Mammary epithelial cell (primary cell): ENCODE measurements around the gene ARHGEF3.

ENCODE experiments used
- EZH2 ChIP-seq: IDR thresholded peaks from 2 replicates; pipeline ENCODE4 v1.6.1; 2012; ENCODE audit warnings: low read length, inconsistent platforms, borderline replicate concordance
- TF ChIP-seq, protein P1 (sequence below), 2 donors: IDR thresholded peaks in 1 of 2; conservative IDR thresholded peaks in 1 of 2; 2 replicates each; pipeline ENCODE4 v1.5.1; 2011 to 2012; ENCODE audit warnings: inconsistent platforms in 2 of 2, low read length in 2 of 2, mild to moderate bottlenecking in 2 of 2, control low read depth in 1 of 2, low read depth in 1 of 2; ENCODE audit not compliant: insufficient read depth in 1 of 2; ENCODE audit errors: extremely low read depth in 1 of 2

DNA sequence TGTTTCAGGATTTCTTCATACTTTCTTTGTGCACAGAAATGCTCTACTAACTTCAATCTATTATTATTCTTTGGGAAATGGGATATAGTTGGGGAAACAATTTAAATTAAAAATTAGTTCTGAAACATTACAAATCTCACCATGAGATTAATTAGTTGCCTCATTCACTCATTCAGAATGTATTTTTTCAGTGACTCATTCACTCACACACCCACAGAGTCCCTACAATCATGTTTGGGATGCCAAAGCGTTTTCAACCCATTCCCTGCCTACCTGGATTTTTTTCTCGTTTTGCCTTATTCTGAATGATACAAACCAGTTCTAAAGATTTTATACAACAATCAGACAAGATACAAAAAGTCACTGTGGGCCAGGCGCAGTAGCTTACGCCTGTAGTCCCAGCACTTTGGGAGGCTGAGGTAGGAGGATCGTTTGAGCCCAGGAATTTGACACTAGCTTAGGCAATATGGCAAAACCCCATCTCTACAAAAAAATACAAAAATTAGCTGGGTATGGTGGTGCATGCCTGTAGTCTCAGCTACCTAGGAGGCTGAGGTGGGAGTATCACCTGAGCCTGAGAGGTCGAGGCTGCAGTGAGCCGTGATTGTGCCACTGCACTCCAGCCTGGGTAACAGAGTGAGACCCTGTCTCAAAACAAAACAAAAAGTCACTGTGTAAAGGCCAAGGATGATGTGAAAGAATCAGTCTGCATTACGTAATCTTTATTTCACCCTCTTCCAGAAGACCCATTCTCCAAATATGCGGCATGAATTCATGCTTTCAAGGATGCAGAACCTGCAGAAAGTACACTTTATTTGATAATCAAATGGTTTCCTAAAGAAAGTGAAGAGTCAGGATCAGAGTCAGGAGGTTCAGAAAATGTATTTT lies 34.8 kb upstream of the ARHGEF3 start:
- TF ChIP-seq, protein P1, sequence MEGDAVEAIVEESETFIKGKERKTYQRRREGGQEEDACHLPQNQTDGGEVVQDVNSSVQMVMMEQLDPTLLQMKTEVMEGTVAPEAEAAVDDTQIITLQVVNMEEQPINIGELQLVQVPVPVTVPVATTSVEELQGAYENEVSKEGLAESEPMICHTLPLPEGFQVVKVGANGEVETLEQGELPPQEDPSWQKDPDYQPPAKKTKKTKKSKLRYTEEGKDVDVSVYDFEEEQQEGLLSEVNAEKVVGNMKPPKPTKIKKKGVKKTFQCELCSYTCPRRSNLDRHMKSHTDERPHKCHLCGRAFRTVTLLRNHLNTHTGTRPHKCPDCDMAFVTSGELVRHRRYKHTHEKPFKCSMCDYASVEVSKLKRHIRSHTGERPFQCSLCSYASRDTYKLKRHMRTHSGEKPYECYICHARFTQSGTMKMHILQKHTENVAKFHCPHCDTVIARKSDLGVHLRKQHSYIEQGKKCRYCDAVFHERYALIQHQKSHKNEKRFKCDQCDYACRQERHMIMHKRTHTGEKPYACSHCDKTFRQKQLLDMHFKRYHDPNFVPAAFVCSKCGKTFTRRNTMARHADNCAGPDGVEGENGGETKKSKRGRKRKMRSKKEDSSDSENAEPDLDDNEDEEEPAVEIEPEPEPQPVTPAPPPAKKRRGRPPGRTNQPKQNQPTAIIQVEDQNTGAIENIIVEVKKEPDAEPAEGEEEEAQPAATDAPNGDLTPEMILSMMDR (conservative IDR thresholded peaks at IDR 0.05 in 1 of 2, IDR thresholded peaks at IDR 0.05 in 1 of 2; ENCODE audit: extremely low read depth in 1 of 2, insufficient read depth in 1 of 2, low read depth in 1 of 2, low read length in 2 of 2): no peak
- no peak for TF ChIP-seq EZH2
